ENCODE measurements around the gene GDF10. TPM values are rescaled to one million over a fixed set of nuclear protein-coding genes. Genes with fewer than 3 reads are reported as not detected.

GDF10 gene
- total and polyA plus RNA-seq, 10 of the 15 experiments (the other 5 are each of a cell fraction or from before 2014, with no cell fraction given) = not detected

GRCh38 chr10:47334466-47335295 lies 34.7 kb downstream of the GDF10 start (continued):
- TF ChIP-seq BCLAF1 (IDR thresholded peaks at IDR 0.05) (no peak), PML (IDR thresholded peaks at IDR 0.05; ENCODE audit: low read length) (no peak)

GRCh38 chr10:47335906-47336305 lies 35.9 kb downstream of the GDF10 start:
- no peaks in the 10 kb centered on the region; a peak in 3 of 4 replicates for H3K27me3 ChIP-seq (replicated peaks in 1 of 2; ENCODE audit: control insufficient read depth in 2 of 2, insufficient read depth in 2 of 2, low read length in 1 of 2)
- no peak overlapping the region for H3K4me2 ChIP-seq (ENCODE audit: control insufficient read depth, insufficient read depth)
- WGBS (ENCODE audit: insufficient coverage, insufficient replicate concordance, low lambda C conversion rate, missing lambda C conversion rate) = 51% methylated on average over 5 of the region's 5 CpGs
- no peak overlapping the region for H3K4me3 ChIP-seq
- ChIA-PET RAD21 (ENCODE audit: unreplicated experiment) (no interaction called here), SMC1A (ENCODE audit: uncharacterized antibody, unreplicated experiment) (no interaction called here), POLR2A (no interaction called here), CTCF (interaction anchor here (0.7 kb wide), 1 partner anchor 26 kb away, joined by 3 read pairs; no protein-coding TSS in a partner anchor)
- H3K9ac ChIP-seq (ENCODE audit: control insufficient read depth, insufficient read depth, low read length) = no peak overlapping the region
- no peak for ATAC-seq
- in situ Hi-C loops (cut with MboI) (no loop called here), intact Hi-C loops (cut with micrococcal nuclease; ENCODE audit: unreplicated experiment) (no loop called here)
- no peak for DNase-seq (ENCODE audit: low read depth, low spot score)
- no peaks in the 10 kb centered on the region for H3K79me2 ChIP-seq (ENCODE audit: control insufficient read depth, insufficient read depth, low read length)
- no peaks in the 10 kb centered on the region for H4K20me1 ChIP-seq (ENCODE audit: control insufficient read depth, insufficient read depth)
- H3K9me3 ChIP-seq (replicated peaks; ENCODE audit: control insufficient read depth, insufficient read depth, low read length) = no peaks in the 10 kb centered on the region
- TF ChIP-seq POLR2A (IDR thresholded peaks at IDR 0.05; ENCODE audit: low read depth, low read length) = no peak
- no peak for TF ChIP-seq MEF2B (IDR thresholded peaks at IDR 0.05; ENCODE audit: partially characterized antibody, poor library complexity, severe bottlenecking)
- TF ChIP-seq NRF1 (conservative IDR thresholded peaks at IDR 0.05; ENCODE audit: low read depth, low read length) = no peak
- TF ChIP-seq, protein P1, sequence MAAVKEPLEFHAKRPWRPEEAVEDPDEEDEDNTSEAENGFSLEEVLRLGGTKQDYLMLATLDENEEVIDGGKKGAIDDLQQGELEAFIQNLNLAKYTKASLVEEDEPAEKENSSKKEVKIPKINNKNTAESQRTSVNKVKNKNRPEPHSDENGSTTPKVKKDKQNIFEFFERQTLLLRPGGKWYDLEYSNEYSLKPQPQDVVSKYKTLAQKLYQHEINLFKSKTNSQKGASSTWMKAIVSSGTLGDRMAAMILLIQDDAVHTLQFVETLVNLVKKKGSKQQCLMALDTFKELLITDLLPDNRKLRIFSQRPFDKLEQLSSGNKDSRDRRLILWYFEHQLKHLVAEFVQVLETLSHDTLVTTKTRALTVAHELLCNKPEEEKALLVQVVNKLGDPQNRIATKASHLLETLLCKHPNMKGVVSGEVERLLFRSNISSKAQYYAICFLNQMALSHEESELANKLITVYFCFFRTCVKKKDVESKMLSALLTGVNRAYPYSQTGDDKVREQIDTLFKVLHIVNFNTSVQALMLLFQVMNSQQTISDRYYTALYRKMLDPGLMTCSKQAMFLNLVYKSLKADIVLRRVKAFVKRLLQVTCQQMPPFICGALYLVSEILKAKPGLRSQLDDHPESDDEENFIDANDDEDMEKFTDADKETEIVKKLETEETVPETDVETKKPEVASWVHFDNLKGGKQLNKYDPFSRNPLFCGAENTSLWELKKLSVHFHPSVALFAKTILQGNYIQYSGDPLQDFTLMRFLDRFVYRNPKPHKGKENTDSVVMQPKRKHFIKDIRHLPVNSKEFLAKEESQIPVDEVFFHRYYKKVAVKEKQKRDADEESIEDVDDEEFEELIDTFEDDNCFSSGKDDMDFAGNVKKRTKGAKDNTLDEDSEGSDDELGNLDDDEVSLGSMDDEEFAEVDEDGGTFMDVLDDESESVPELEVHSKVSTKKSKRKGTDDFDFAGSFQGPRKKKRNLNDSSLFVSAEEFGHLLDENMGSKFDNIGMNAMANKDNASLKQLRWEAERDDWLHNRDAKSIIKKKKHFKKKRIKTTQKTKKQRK (IDR thresholded peaks at IDR 0.05; ENCODE audit: low read depth, low read length) = no peak
- no peak for TF ChIP-seq BACH1 (IDR thresholded peaks at IDR 0.05; ENCODE audit: borderline replicate concordance)
- TF ChIP-seq WRNIP1 (IDR thresholded peaks at IDR 0.05; ENCODE audit: borderline replicate concordance, low read depth, low read length) = no peak
- no TSS peak for BruUV-seq (replicated peaks)
- no peak for FAIRE-seq
- no peaks in the 10 kb centered on the region for H3K4me1 ChIP-seq (ENCODE audit: control insufficient read depth, insufficient read depth, low read length)
- H2AFZ ChIP-seq (ENCODE audit: control insufficient read depth, low read depth, low read length) = no peak overlapping the region
- no peak overlapping the region for H3K27ac ChIP-seq (ENCODE audit: control insufficient read depth, insufficient read depth)
- H3K36me3 ChIP-seq (ENCODE audit: control insufficient read depth in 2 of 2, insufficient read depth in 2 of 2, low read length in 1 of 2) = no peaks in the 10 kb centered on the region
